ENCODE measurements around the gene ABCF1.
"Not testable (repeated sequence)": the region's sequence is repeated elsewhere in the genome, so short reads cannot be mapped to it uniquely, and the experiment has no call there.

ABCF1 gene

DNA sequence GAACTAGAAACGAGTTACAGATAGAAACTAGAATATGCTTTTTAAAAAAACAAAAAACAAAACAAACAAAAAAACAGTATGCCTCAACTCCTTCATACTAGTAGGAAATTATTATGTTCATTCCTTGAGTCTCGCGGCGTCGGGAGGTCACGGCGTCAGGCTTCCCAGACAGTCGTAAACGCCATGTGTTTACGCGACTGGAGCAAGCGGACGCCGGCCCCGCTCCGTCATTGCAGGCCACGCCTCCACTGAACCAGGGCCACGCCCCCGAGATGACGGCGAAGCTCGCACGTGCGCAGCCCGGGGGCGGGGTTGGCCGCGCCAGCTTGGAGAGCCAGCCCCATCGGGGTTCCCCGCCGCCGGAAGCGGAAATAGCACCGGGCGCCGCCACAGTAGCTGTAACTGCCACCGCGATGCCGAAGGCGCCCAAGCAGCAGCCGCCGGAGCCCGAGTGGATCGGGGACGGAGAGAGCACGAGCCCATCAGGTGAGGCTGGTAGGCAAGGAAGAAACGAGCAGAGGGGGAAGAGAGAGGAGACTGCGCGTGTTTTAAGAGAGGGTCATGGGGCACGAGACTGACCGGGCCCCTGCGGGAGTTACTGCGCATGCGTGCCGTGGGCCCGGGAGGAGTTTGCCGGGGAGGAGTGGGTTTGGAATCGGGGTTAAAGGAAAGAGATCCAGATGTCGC, at the start of gene ABCF1:
ABCF1 (plus strand) TSS at position 368 of the 687 bp plus-strand sequence; CDS start at position 414, 46 bp downstream.
- H3K36me3 ChIP-seq, result peaks cover 32% of the 10 kb centered on the region
- peak within 1 kb of the TSS; percentile 91 for H3K9ac ChIP-seq
- peaks cover 40% of the 10 kb centered on the region for H3K4me1 ChIP-seq
- peak within 1 kb of the TSS; percentile 92 for H3K4me2 ChIP-seq
- H3K27ac ChIP-seq, result peak within 1 kb of the TSS; percentile 91
- TF ChIP-seq Cebpa-rat (IDR thresholded peaks at IDR 0.05), result no peak
- H3K4me3 ChIP-seq, result peak within 1 kb of the TSS; percentile 75
- H3K9me3 ChIP-seq, result no peaks in the 10 kb centered on the region
- H4K20me1 ChIP-seq, result peaks cover 49% of the 10 kb centered on the region
- H3K27me3 ChIP-seq, result no peaks in the 10 kb centered on the region

- H3K36me3 ChIP-seq, H3K4me3 ChIP-seq, H3K4me2 ChIP-seq, H4K20me1 ChIP-seq, H3K27ac ChIP-seq, H3K9ac ChIP-seq, H3K27me3 ChIP-seq: not testable (repeated sequence)
- Histone ChIP-seq H3K4me1 (peaks cover 15% of the 10 kb centered on the region), H3K9me3 (peaks cover 48% of the 10 kb centered on the region)
These were observed 49.3 kb upstream of the ABCF1 start for GRCh38 chr6:30521952-30522351.

DNA sequence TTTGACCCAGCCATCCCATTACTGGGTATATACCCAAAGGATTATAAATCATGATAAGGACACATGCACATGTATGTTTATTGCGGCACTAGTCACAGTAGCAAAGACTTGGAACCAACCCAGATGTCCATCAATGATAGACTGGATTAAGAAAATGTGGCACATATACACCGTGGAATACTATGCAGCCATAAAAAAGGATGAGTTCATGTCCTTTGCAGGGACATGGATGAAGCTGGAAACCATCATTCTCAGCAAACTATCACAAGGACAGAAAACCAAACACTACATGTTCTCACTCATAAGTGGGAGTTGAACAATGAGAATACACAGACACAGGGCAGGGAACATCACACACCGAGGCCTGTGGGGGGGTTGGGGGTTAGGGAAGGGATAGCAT, 44.8 kb upstream of the ABCF1 start:
- not testable (repeated sequence) for H3K4me3 ChIP-seq, H3K27me3 ChIP-seq, H3K27ac ChIP-seq, H3K9ac ChIP-seq, H4K20me1 ChIP-seq, H3K4me2 ChIP-seq, H3K36me3 ChIP-seq, H3K9me3 ChIP-seq
- peaks cover 18% of the 10 kb centered on the region for H3K4me1 ChIP-seq

GRCh38 chr6:30529349-30529875, 41.8 kb upstream of the ABCF1 start:
- H3K9me3 ChIP-seq, H3K4me2 ChIP-seq, H4K20me1 ChIP-seq, H3K36me3 ChIP-seq, H3K9ac ChIP-seq, H3K4me3 ChIP-seq, H3K27me3 ChIP-seq, H3K27ac ChIP-seq: not testable (repeated sequence)
- peaks cover 34% of the 10 kb centered on the region for H3K4me1 ChIP-seq

DNA sequence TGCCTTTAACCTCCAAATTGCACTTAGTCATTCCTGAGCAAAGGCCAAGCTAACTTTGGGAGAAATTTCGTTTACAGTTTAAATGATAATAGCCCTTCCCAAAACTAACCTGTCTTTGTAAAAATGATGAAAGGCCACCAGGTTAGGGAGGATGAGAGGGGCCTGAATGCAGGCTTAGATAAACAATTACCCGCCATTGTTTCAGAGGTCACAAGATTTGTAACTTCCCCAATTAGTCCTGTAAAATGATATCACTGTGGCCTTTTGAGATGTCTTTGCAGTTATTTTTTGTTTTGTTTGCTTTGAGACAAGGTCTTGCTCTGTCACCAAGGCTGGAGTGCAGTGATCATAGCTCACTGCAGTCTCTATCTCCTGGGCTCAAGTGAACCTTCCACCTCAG, 41.2 kb upstream of the ABCF1 start:
- H3K9ac ChIP-seq, result no peak overlapping the region
- H4K20me1 ChIP-seq, result no peaks in the 10 kb centered on the region
- H3K4me3 ChIP-seq, result no peak overlapping the region
- no peak overlapping the region for H3K4me2 ChIP-seq
- no peaks in the 10 kb centered on the region for H3K27me3 ChIP-seq
- H3K9me3 ChIP-seq, result peaks cover 4% of the 10 kb centered on the region; the same call in 1 of the 2 replicates
- H3K4me1 ChIP-seq, result peaks cover 34% of the 10 kb centered on the region
- no peak for TF ChIP-seq Cebpa-rat (IDR thresholded peaks at IDR 0.05)
- H3K36me3 ChIP-seq, result no peaks in the 10 kb centered on the region
- no peak overlapping the region for H3K27ac ChIP-seq

DNA sequence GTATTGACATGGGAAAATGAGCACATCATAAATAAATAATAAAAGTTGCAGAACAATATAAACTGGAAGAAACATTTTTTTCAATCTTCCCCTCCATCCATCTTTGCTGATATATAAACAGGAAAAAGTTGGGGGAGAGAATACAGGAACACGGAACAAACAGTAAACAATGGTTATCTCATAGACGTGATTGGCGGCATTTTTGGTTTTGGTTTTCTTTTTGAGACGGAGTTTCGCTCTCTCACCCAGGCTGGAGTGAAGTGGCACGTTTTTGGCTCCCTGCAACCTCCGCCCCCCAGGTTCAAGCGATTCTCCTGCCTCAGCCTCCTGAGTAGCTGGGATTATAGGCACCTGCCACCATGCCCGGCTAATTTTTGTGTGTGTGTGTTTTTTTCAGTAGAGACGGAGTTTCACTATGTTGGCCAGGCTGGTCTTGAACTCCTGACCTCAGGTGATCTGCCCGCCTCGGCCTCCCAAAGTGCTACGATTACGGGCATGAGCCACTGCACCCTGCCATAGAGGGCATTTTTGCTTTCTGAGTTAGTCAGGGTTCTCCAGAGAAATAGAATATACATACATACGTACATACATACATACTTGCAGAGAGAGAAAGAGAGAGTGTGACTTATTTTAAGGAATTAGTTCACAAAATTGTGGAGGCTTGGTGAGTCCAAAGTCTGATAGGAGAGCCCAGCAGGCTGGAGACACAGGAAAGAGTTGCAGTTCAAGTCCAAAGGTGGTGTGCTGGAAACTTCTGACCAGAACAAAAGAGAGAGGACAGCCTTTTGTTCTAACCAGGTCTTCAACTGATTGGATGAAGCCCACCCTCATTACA, 37.6 kb upstream of the ABCF1 start:
- H3K9ac ChIP-seq, result no peak overlapping the region
- H3K4me1 ChIP-seq, result peaks cover 21% of the 10 kb centered on the region; the same call in 1 of the 2 replicates
- H3K9me3 ChIP-seq, result peaks cover 4% of the 10 kb centered on the region; the same call in 1 of the 2 replicates
- H3K36me3 ChIP-seq, result no peaks in the 10 kb centered on the region
- H4K20me1 ChIP-seq, result no peaks in the 10 kb centered on the region
- H3K27ac ChIP-seq, result no peak overlapping the region
- H3K4me2 ChIP-seq, result peak overlapping the region; percentile 42
- H3K27me3 ChIP-seq, result no peaks in the 10 kb centered on the region
- TF ChIP-seq Cebpa-rat (IDR thresholded peaks at IDR 0.05), result no peak
- H3K4me3 ChIP-seq, result no peak overlapping the region

DNA sequence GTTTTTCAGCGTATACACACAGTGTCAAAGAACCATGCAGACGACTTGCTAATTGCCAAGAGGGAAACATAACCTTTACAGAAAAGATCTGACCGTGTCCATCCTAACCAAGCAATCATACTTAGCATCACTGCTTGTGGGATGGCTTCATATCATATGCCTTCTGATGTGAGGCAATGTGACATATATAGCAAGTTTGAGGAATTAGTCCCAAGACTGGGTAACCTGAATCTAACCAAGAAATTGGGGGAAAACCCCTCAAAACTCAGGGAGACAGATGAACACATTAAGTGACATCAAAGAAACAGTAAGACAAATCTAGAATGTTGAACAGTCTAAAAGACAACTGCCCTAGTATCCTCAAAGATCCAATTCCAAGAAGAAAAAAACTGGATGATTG, 33.3 kb upstream of the ABCF1 start:
- no peak overlapping the region for H3K9ac ChIP-seq
- no peaks in the 10 kb centered on the region for H3K27me3 ChIP-seq
- H3K4me2 ChIP-seq, result no peak overlapping the region
- no peak overlapping the region for H3K27ac ChIP-seq
- no peak for TF ChIP-seq Cebpa-rat (IDR thresholded peaks at IDR 0.05)
- H3K9me3 ChIP-seq, result no peaks in the 10 kb centered on the region
- H3K36me3 ChIP-seq, result no peaks in the 10 kb centered on the region
- H3K4me3 ChIP-seq, result no peak overlapping the region
- H4K20me1 ChIP-seq, result no peaks in the 10 kb centered on the region
- H3K4me1 ChIP-seq, result peaks cover 20% of the 10 kb centered on the region

- H3K36me3 ChIP-seq, result peaks cover 21% of the 10 kb centered on the region
- H3K9ac ChIP-seq, result peak overlapping the region; percentile 56
These were observed 29.5 kb upstream of the ABCF1 start for GRCh38 chr6:30541515-30542403.

DNA sequence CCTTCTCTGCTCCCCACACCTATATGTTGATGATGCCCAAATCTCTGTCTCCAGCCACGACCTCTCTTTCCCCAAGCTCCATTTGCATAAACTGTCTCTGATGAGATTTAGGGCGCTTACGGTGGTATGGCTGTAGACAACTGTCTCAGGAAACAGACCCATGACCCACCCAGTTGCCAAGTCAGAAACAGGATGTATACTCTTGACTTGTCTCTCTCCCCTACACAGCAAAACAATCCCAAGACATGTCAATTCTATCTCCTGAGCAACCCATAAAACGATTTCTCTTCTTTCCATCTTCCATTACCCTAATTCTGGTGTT, 28.9 kb upstream of the ABCF1 start:
- Histone ChIP-seq H3K4me3 (peak overlapping the region; percentile 62), H3K9me3 (no peaks in the 10 kb centered on the region), H3K9ac (peak overlapping the region; percentile 56; the same call in 1 of the 2 replicates), H3K4me2 (peak overlapping the region; percentile 91), H3K27ac (0 out of 2 replicates have a peak overlapping the region, but pooled peaks have one; percentile 15), H4K20me1 (no peaks in the 10 kb centered on the region), H3K36me3 (peaks cover 27% of the 10 kb centered on the region), H3K27me3 (no peaks in the 10 kb centered on the region), H3K4me1 (peaks cover 25% of the 10 kb centered on the region)
- TF ChIP-seq Cebpa-rat (IDR thresholded peaks at IDR 0.05), result no peak

More at GRCh38 chr6:30541515-30542403, 29.5 kb upstream of the ABCF1 start:
- Histone ChIP-seq H3K4me1 (peaks cover 25% of the 10 kb centered on the region), H3K4me2 (peak overlapping the region; percentile 91), H3K27ac (0 out of 2 replicates have a peak overlapping the region, but pooled peaks have one; percentile 15), H4K20me1 (no peaks in the 10 kb centered on the region), H3K27me3 (no peaks in the 10 kb centered on the region), H3K4me3 (peak overlapping the region; percentile 62), H3K9me3 (no peaks in the 10 kb centered on the region)
- no peak for TF ChIP-seq Cebpa-rat (IDR thresholded peaks at IDR 0.05)
